IPS-18a (cell line): ENCODE results near the gene ARHGAP24.
"Not testable (repeated sequence)": the region's sequence is repeated elsewhere in the genome, so short reads cannot be mapped to it uniquely, and the experiment has no call there.

ENCODE experiments used
- H3K27ac ChIP-seq: one replicate; pipeline ENCODE4 v1.5.1; 2013; ENCODE audit warnings: low read length
- H3K27me3 ChIP-seq: one replicate; pipeline ENCODE4 v1.6.1; 2013; ENCODE audit warnings: mild to moderate bottlenecking, low read length; ENCODE audit not compliant: control insufficient read depth, insufficient read depth
- H3K36me3 ChIP-seq: one replicate; pipeline ENCODE4 v1.6.1; 2013; ENCODE audit warnings: low read depth, low read length; ENCODE audit not compliant: control insufficient read depth
- H3K4me1 ChIP-seq: one replicate; pipeline ENCODE4 v1.6.1; 2013; ENCODE audit warnings: low read depth, low read length; ENCODE audit not compliant: control insufficient read depth
- H3K4me3 ChIP-seq: one replicate; pipeline ENCODE4 v1.5.1; 2013; ENCODE audit warnings: low read length
- H3K9ac ChIP-seq: one replicate; pipeline ENCODE4 v1.6.1; 2013; ENCODE audit warnings: mild to moderate bottlenecking, low read length, moderate library complexity
- H3K9me3 ChIP-seq: one replicate; pipeline ENCODE4 v1.6.1; 2013; ENCODE audit warnings: low read depth, low read length; ENCODE audit not compliant: control insufficient read depth

ARHGAP24 gene

DNA sequence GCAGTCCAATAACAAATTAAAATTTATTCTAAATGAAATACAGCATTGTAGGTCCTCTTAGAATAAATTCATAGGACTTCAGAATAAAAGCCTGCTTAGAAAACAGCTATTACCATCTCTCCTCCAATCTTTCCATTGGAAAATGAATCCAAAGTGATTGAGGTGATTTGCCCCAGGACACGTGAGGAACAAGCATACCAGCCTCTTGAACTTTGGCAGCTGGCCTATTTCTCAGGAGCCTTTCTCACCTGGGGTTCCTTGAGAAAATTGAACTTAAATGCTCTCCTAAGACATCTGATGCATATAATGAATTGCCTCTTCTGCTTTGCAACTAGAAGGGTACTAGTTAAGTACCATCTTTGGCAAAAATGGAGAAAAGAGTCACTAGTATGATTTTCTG lies 13.5 kb downstream of the ARHGAP24 start:
- Histone ChIP-seq H3K4me3 (no peak overlapping the region), H3K36me3 (no peaks in the 10 kb centered on the region), H3K4me1 (peaks cover 9% of the 10 kb centered on the region), H3K9me3 (no peaks in the 10 kb centered on the region), H3K9ac (no peak overlapping the region), H3K27me3 (no peaks in the 10 kb centered on the region), H3K27ac (no peak overlapping the region)

DNA sequence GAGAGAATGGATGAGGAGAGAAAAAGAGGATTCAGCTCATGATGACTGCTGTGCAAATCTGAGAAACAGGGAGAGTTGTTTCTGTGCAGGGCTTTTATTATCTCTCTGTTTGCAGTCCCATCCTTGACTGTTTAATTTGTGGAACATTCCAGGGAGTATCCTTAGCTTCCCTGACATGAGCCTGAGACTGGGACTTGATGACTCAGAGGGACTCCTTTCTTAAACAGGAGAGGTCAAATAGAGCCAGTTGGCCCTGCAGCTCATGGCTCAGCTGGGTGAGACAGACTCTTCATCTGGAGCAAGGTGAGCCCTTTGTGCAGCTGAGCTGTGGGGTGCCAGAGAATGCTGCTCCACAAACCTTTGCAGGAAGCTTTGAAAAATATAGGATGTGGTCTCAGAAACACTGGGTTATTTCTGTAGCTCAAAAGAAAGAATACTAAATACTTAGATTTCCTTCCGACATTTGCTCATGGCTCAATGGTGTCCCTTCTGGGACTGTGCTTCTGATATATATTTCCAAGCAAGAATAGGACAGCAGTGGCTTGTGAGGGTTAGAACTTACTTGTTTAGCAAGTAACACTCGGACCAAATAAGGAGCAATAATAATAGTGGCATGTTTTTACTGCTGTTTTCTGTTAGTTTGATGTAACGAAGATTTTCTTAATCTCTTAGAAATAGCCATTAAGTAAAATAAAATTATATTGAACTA lies 14.5 kb downstream of the ARHGAP24 start:
- H3K36me3 ChIP-seq = no peaks in the 10 kb centered on the region
- H3K9ac ChIP-seq = no peak overlapping the region
- no peak overlapping the region for H3K4me3 ChIP-seq
- no peak overlapping the region for H3K27ac ChIP-seq
- H3K27me3 ChIP-seq = no peaks in the 10 kb centered on the region
- H3K9me3 ChIP-seq = no peaks in the 10 kb centered on the region
- peaks cover 9% of the 10 kb centered on the region for H3K4me1 ChIP-seq

DNA sequence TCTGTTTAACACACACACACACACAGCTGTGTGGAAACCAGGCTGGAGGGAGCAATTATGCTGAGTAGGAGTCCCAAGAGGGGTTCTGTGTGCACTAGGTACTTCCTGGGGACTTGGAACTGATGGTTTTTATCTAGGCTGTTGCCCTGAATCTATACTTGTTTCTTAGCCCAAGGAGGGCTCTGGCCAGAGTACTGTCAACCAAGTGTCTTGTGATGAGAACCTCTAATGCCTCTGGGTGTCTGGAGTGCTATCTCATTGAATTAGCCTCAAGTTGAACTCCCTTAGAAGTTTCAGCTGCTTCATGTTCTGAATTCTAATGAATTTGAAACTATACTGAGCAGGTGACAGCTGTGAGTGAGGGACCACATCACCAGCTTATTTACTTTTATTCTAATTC lies 16.6 kb downstream of the ARHGAP24 start:
- peaks cover 9% of the 10 kb centered on the region for H3K4me1 ChIP-seq
- H3K4me3 ChIP-seq = no peak overlapping the region

DNA sequence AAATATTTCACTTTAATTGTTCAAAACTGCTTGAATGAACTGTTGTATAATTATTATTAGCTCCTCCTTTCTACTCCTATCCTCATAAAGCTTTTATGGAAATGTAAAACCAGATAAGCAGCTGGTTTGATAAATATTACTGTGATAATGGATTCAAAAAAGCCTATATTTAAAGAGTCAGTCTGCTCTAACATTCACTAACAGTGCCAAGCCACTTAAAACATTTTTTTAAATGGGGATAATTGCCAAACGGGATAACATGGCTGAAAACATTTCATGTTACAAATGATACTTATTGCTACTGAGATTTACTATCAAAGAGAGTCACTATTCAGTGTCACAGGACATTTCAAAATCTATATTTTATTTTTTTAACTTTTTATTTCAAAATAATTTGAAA lies 17.4 kb downstream of the ARHGAP24 start:
- Histone ChIP-seq H3K9me3 (no peaks in the 10 kb centered on the region), H3K27me3 (no peaks in the 10 kb centered on the region), H3K36me3 (no peaks in the 10 kb centered on the region), H3K4me1 (peaks cover 9% of the 10 kb centered on the region), H3K9ac (no peak overlapping the region), H3K4me3 (no peak overlapping the region), H3K27ac (no peak overlapping the region)

More for the DNA sequence above, 16.6 kb downstream of the ARHGAP24 start:
- Histone ChIP-seq H3K36me3 (no peaks in the 10 kb centered on the region), H3K27ac (no peak overlapping the region), H3K27me3 (no peaks in the 10 kb centered on the region), H3K9ac (no peak overlapping the region), H3K9me3 (no peaks in the 10 kb centered on the region)

DNA sequence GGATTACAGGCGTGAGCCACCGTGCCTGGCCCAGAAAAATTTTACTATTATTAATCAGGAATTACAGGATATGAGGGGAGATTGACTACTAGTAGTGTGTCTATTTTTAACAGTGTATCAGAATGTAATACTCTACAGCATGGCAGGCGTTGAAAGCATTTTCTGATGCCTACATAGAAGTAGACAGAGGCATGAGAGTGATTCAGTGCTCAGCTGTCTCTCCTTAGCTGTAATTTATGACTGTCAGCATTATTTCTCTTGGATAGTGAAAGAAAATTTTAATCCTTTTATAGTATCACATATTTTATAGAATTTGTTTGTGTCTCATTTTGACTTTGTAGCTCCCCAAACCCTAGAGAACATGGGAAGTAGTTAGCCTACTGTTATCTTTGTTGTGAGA lies 20.7 kb downstream of the ARHGAP24 start:
- Histone ChIP-seq H3K4me3 (no peak overlapping the region), H3K9me3 (no peaks in the 10 kb centered on the region), H3K27ac (no peak overlapping the region), H3K36me3 (no peaks in the 10 kb centered on the region), H3K4me1 (no peaks in the 10 kb centered on the region), H3K9ac (no peak overlapping the region), H3K27me3 (no peaks in the 10 kb centered on the region)

DNA sequence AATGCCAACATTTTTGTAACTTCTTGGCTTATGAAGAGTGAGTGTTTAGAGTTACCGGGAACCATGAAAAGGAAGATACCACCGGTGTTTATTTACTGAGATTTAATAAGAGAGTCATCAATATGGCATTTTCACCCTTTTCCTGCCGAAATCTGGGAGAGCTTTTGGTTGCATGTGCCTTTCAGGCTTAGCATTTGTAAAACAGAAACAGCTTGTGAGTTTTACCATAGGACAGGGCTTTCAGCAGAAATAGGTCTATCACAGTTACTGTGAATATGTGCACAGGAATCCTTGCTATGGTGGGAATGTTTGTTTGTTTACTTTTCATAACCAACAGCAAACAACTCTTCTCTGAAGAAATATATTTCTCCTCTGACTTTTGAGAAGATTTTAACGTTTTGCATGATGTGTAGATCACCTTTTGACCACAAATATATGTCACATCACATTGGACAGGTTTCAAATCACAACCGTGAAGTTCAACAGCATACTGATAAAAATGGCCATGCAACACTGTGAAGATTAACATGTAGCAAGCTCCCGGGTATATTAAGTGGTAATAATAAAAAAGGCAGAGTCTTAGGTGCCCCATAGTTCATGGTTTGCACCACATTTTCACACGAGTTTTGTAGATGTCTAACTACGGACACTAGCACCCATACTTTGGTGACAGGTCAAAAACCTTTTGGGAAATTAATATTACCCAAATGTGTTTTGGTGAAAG lies 21.3 kb downstream of the ARHGAP24 start:
- Histone ChIP-seq H3K4me3 (no peak overlapping the region), H3K27ac (no peak overlapping the region), H3K27me3 (no peaks in the 10 kb centered on the region)

DNA sequence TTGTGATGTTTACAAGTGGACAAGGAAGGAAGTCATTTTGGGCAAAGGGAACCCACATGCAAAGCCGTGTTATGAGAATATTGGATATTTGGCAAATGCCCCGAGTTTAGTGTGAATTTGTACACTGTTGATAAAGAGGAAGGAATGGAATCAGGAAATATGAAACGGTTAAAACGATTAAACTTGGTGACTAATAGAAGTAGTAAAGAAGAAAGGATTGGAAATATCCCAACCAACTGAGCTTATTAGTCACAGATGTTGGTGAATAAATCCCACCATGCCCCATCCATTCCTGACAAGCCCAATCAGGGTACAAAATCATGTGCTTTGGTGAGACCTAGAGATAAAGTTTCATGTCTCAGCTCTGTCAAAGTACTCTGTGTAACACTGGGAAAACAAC lies 22.0 kb downstream of the ARHGAP24 start:
- H3K27ac ChIP-seq = no peak overlapping the region

More for the DNA sequence above, 21.3 kb downstream of the ARHGAP24 start:
- Histone ChIP-seq H3K36me3 (no peaks in the 10 kb centered on the region), H3K4me1 (no peaks in the 10 kb centered on the region), H3K9me3 (no peaks in the 10 kb centered on the region), H3K9ac (no peak overlapping the region)

DNA sequence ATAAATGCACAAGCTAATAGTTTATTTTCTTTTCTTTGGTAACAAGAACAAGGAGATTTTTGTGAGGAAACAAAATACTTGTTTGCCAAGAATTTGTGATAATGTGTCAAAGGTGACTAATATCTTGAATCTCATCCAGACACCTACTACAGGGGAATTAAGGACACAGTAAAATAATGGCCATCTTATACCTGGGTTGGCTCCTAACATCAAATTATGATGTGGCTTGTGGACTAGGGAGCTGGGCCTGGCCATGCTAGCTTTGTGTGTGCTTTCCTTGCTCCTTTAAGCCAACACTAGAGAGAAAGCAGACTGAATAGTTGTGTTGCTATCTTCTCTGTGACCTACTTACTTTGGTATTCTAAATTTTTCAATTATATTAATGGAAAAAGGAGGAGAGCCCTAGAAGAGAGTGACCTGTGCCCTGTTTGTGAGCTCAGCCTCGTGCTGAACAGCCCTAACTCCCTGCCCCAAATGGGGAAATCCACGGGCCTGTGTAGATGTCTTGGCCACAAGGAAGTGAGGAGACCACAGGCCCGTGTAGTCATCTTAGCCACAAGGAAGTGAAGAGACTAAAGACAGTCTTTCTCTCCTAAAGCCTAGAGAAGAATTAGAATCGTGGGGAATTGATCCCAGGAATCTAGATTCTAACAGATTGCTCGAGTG lies 23.3 kb downstream of the ARHGAP24 start:
- H3K4me3 ChIP-seq = no peak overlapping the region
- H3K27me3 ChIP-seq = no peaks in the 10 kb centered on the region
- H3K27ac ChIP-seq = no peak overlapping the region
- no peaks in the 10 kb centered on the region for H3K4me1 ChIP-seq
- H3K9ac ChIP-seq = no peak overlapping the region
- H3K9me3 ChIP-seq = no peaks in the 10 kb centered on the region
- H3K36me3 ChIP-seq = no peaks in the 10 kb centered on the region

More for the DNA sequence above, 22.0 kb downstream of the ARHGAP24 start:
- no peaks in the 10 kb centered on the region for H3K9me3 ChIP-seq
- no peak overlapping the region for H3K9ac ChIP-seq
- no peak overlapping the region for H3K4me3 ChIP-seq
- no peaks in the 10 kb centered on the region for H3K4me1 ChIP-seq
- H3K27me3 ChIP-seq = no peaks in the 10 kb centered on the region
- no peaks in the 10 kb centered on the region for H3K36me3 ChIP-seq

DNA sequence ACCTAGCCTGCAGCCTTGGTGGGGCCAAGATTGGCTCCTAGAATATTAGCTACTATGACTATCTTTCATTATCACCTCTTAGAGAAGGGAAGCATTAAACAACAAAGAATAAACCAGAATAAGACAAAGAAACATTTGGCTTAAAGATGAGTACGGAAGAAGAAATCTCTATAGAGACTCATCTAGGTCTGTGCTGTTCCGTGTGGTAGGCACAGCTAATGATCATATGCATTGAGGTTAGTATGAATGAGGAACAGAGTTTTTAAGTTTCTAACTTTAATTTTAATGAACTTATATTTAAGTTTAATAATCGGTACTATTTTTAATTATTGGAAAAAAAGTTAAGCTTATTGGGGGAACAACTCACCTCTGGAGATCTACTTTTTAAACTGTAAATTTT lies 24.6 kb downstream of the ARHGAP24 start:
- Histone ChIP-seq H3K4me3 (no peak overlapping the region), H3K27ac (no peak overlapping the region), H3K9me3 (no peaks in the 10 kb centered on the region), H3K36me3 (no peaks in the 10 kb centered on the region), H3K9ac (no peak overlapping the region), H3K27me3 (no peaks in the 10 kb centered on the region), H3K4me1 (no peaks in the 10 kb centered on the region)

DNA sequence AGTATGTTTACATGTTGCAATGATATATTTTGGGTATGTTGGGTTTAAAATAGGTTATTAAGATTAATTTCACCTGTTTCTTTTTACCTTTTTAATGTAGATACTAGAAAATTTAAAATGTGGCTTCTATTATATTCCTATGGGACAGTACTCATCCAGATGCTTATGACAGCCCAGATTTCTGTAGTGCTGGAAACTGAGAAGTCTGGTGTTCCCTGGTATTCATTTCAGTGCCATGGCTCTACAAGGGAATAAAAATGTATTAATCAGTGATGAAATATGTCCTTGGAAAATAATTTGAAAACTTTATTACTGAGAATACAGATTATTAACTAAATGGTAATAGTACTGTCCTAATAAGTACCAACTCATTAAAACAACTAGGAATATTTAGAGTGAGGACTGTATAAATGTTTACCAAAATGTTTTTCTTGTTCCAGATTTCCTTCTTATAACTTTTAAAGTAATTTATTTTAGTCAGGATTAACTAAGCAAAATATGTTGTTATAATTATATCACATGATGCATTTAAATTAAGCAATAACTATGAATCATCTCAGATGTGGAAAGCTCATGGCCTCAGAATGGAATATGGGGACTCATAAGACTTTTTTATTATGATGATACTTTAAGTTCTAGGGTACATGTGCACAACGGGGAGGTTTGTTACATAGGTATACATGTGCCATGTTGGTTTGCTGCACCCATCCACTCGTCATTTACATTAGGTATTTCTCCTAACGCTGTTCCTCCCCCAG lies 25.3 kb downstream of the ARHGAP24 start:
- Histone ChIP-seq H3K36me3 (no peaks in the 10 kb centered on the region), H3K4me3 (no peak overlapping the region), H3K9me3 (no peaks in the 10 kb centered on the region), H3K9ac (no peak overlapping the region), H3K27ac (no peak overlapping the region), H3K27me3 (no peaks in the 10 kb centered on the region), H3K4me1 (no peaks in the 10 kb centered on the region)

DNA sequence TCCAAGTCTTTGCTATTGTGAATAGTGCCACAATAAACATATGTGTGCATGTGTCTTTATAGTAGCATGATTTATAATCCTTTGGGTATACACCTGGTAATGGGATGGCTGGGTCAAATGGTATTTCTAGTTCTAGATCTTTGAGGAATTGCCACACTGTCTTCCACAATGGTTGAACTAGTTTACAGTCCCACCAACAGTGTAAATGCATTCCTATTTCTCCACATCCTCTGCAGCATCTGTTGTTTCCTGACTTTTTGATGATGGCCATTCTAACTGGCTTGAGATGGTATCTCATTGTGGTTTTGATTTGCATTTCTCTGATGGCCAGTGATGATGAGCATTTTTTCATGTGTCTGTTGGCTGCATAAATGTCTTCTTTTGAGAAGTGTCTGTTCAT lies 26.2 kb downstream of the ARHGAP24 start:
- H3K27me3 ChIP-seq, H3K36me3 ChIP-seq, H3K4me3 ChIP-seq: not testable (repeated sequence)

More for the DNA sequence above, 26.2 kb downstream of the ARHGAP24 start:
- not testable (repeated sequence) for H3K9me3 ChIP-seq, H3K4me1 ChIP-seq, H3K9ac ChIP-seq, H3K27ac ChIP-seq
